GM19397 (cell line): Measurements from ENCODE around the gene COX6B2.
A peak's percentile ranks its signal among the peaks of the same experiment; 100 is the strongest.

ENCODE experiments used
- ATAC-seq: cut with Tn5 transposase; IDR thresholded peaks from one replicate; pipeline ENCODE4 v1.9.1; 2021; ENCODE audit warnings: mild to moderate bottlenecking, moderate library complexity; ENCODE audit not compliant: unreplicated experiment

The COX6B2 gene

GRCh38 chr19:55315956-55316525, 38.5 kb downstream of the COX6B2 start:
- ATAC-seq, result no peak

GRCh38 chr19:55314396-55314795, 40.1 kb downstream of the COX6B2 start:
- no peak for ATAC-seq

GRCh38 chr19:55312621-55313512, 41.7 kb downstream of the COX6B2 start:
- ATAC-seq, result no peak

GRCh38 chr19:55311797-55312196, 42.7 kb downstream of the COX6B2 start:
- ATAC-seq, result no peak

GRCh38 chr19:55311397-55311796, 43.1 kb downstream of the COX6B2 start:
- ATAC-seq, result no peak

- no peak for ATAC-seq
Observed at GRCh38 chr19:55310498-55310897, 44.0 kb downstream of the COX6B2 start.

GRCh38 chr19:55309448-55309847, 45.1 kb downstream of the COX6B2 start:
- no peak for ATAC-seq

- ATAC-seq, result no peak
Observed at GRCh38 chr19:55308281-55308680, 46.2 kb downstream of the COX6B2 start.

GRCh38 chr19:55306712-55307111, 47.8 kb downstream of the COX6B2 start:
- no peak for ATAC-seq

GRCh38 chr19:55305983-55306562, 48.4 kb downstream of the COX6B2 start:
- ATAC-seq, result no peak

GRCh38 chr19:55305491-55305890, 49.0 kb downstream of the COX6B2 start:
- no peak for ATAC-seq

- no peak for ATAC-seq
Observed at GRCh38 chr19:55304980-55305379, 49.5 kb downstream of the COX6B2 start.

- ATAC-seq, result no peak
Observed at GRCh38 chr19:55304279-55304978, 50.1 kb downstream of the COX6B2 start.

GRCh38 chr19:55303477-55303876, 51.0 kb downstream of the COX6B2 start:
- ATAC-seq, result no peak

GRCh38 chr19:55302318-55302703, 52.2 kb downstream of the COX6B2 start:
- no peak for ATAC-seq

GRCh38 chr19:55301459-55302317, 52.8 kb downstream of the COX6B2 start:
- ATAC-seq, result peak; percentile 81

GRCh38 chr19:55300886-55301458, 53.5 kb downstream of the COX6B2 start:
- ATAC-seq, result no peak

GRCh38 chr19:55299991-55300390, 54.5 kb downstream of the COX6B2 start:
- ATAC-seq, result no peak
